KMS-11 (cell line): ENCODE data around the gene UPB1.

Experiments used
- H2AFZ ChIP-seq: fragments of 200-600 bp; sonication (generic); 2 replicates; pipeline ENCODE4 v1.6.1; 2016; ENCODE audit warnings: antibody characterized with exemption, mixed run types, low read depth
- H3K27ac ChIP-seq: fragments of 200-600 bp; sonication (generic); 2 replicates; pipeline ENCODE4 v1.6.1; 2016; ENCODE audit warnings: mild to moderate bottlenecking, mixed run types
- H3K27me3 ChIP-seq: fragments of 200-600 bp; sonication (generic); 2 replicates; pipeline ENCODE4 v1.6.1; 2017; ENCODE audit warnings: mild to moderate bottlenecking, low read depth, mixed run types, moderate library complexity; ENCODE audit not compliant: insufficient read depth
- H3K36me3 ChIP-seq: fragments of 200-600 bp; sonication (generic); 2 replicates; pipeline ENCODE4 v1.6.1; 2017; ENCODE audit warnings: mild to moderate bottlenecking, mixed run types; ENCODE audit not compliant: insufficient read depth
- H3K4me1 ChIP-seq: fragments of 200-600 bp; sonication (generic); 2 replicates; pipeline ENCODE4 v1.6.1; 2016; ENCODE audit warnings: mild to moderate bottlenecking, low read depth, mixed run types; ENCODE audit not compliant: poor library complexity, severe bottlenecking
- H3K4me2 ChIP-seq: fragments of 200-600 bp; sonication (generic); 2 replicates; pipeline ENCODE4 v1.7.0; 2016; ENCODE audit warnings: mild to moderate bottlenecking, mixed run types
- H3K4me3 ChIP-seq: fragments of 200-600 bp; sonication (generic); IDR thresholded peaks from 2 replicates; pipeline ENCODE4 v1.6.1; 2017; ENCODE audit warnings: low read depth, low read length, mixed read lengths; ENCODE audit not compliant: insufficient read depth
- H3K79me2 ChIP-seq: fragments of 200-600 bp; sonication (generic); 2 replicates; pipeline ENCODE4 v1.6.1; 2016; ENCODE audit warnings: low read depth, mixed run types; ENCODE audit not compliant: insufficient read depth
- H3K9ac ChIP-seq: fragments of 200-600 bp; sonication (generic); 2 replicates; pipeline ENCODE4 v1.6.1; 2016; ENCODE audit warnings: mild to moderate bottlenecking, mixed run types
- H4K20me1 ChIP-seq: fragments of 200-600 bp; sonication (generic); 2 replicates; pipeline ENCODE4 v1.6.1; 2016; ENCODE audit warnings: mild to moderate bottlenecking, mixed run types; ENCODE audit not compliant: insufficient read depth
- CTCF ChIP-seq: fragments of 200-600 bp; sonication (generic); conservative IDR thresholded peaks from 2 replicates; pipeline ENCODE4 v1.6.1; 2017; ENCODE audit warnings: low read depth, mild to moderate bottlenecking, antibody characterized with exemption, low read length, moderate library complexity, mixed read lengths

UPB1 gene

GRCh38 chr22:24503843-24504338 is 8.8 kb downstream of the UPB1 start:
- Histone ChIP-seq H3K4me3 (no peak overlapping the region), H3K27me3 (no peaks in the 10 kb centered on the region), H4K20me1 (no peaks in the 10 kb centered on the region), H3K36me3 (no peaks in the 10 kb centered on the region), H3K79me2 (no peaks in the 10 kb centered on the region), H3K4me2 (no peak overlapping the region), H3K27ac (no peak overlapping the region), H3K9ac (no peak overlapping the region), H3K4me1 (peaks cover 19% of the 10 kb centered on the region), H2AFZ (no peak overlapping the region)
- no peak for TF ChIP-seq CTCF

GRCh38 chr22:24504540-24504939 is 9.4 kb downstream of the UPB1 start:
- Histone ChIP-seq H3K4me3 (no peak overlapping the region), H3K27me3 (no peaks in the 10 kb centered on the region), H3K4me1 (peaks cover 13% of the 10 kb centered on the region), H3K4me2 (no peak overlapping the region), H2AFZ (no peak overlapping the region), H3K27ac (no peak overlapping the region), H3K9ac (no peak overlapping the region), H3K79me2 (no peaks in the 10 kb centered on the region), H3K36me3 (no peaks in the 10 kb centered on the region), H4K20me1 (no peaks in the 10 kb centered on the region)
- TF ChIP-seq CTCF = no peak

GRCh38 chr22:24504956-24505736 is 10.0 kb downstream of the UPB1 start:
- no peak overlapping the region for H3K4me2 ChIP-seq

GRCh38 chr22:24506802-24507438 is 11.8 kb downstream of the UPB1 start:
- Histone ChIP-seq H3K36me3 (no peaks in the 10 kb centered on the region), H3K9ac (no peak overlapping the region), H4K20me1 (no peaks in the 10 kb centered on the region), H2AFZ (no peak overlapping the region), H3K79me2 (no peaks in the 10 kb centered on the region), H3K4me3 (no peak overlapping the region), H3K4me2 (no peak overlapping the region), H3K27me3 (no peaks in the 10 kb centered on the region), H3K27ac (no peak overlapping the region), H3K4me1 (peaks cover 29% of the 10 kb centered on the region)
- TF ChIP-seq CTCF = no peak

More at GRCh38 chr22:24504956-24505736, 10.0 kb downstream of the UPB1 start:
- H4K20me1 ChIP-seq = no peaks in the 10 kb centered on the region
- no peak overlapping the region for H3K4me3 ChIP-seq
- H3K27ac ChIP-seq = no peak overlapping the region
- no peaks in the 10 kb centered on the region for H3K79me2 ChIP-seq
- no peaks in the 10 kb centered on the region for H3K36me3 ChIP-seq
- H3K27me3 ChIP-seq = no peaks in the 10 kb centered on the region
- H3K9ac ChIP-seq = no peak overlapping the region
- no peak for TF ChIP-seq CTCF
- H3K4me1 ChIP-seq = peaks cover 11% of the 10 kb centered on the region
- no peak overlapping the region for H2AFZ ChIP-seq
